Endothelial cell of umbilical vein (primary cell): ENCODE results near the gene CTR9. TPM values are rescaled to one million over a fixed set of nuclear protein-coding genes. Genes with fewer than 3 reads are reported as not detected.

Experiments used
- BruUV-seq: library from RNA; stranded (reverse); fragments of 400-500 nt; replicated peaks from 2 replicates; lab custom pipeline; 2021; lab: Mats Ljungman, UMichigan
- CTCF ChIA-PET: fragments of 300-600, 350-600 bp; sonication (Branson Sonifier 250); formaldehyde crosslinking; loops from one replicate; lab custom pipeline; 2021; ENCODE audit warnings: antibody characterized with exemption, inconsistent platforms; lab: Charles Lee
- POLR2A ChIA-PET: fragments of 300-600, 350-600 bp; sonication (Branson Sonifier 250); formaldehyde crosslinking; loops from one replicate; lab custom pipeline; 2021; ENCODE audit warnings: antibody characterized with exemption, inconsistent platforms; lab: Charles Lee
- DNase-seq: peaks from one replicate; pipeline ENCODE4 v3.0.0-alpha.2; 2011; ENCODE audit warnings: low read depth, low spot score
- FAIRE-seq: peaks from 2 replicates; lab custom pipeline; 2011; peaks lifted over from hg19 to GRCh38; lab: Jason Lieb, UNC
- H2AFZ ChIP-seq: 2 replicates; pipeline ENCODE4 v1.6.0; 2012; ENCODE audit warnings: low read depth, low read length, control low read depth, inconsistent platforms
- H3K27ac ChIP-seq: 2 replicates; pipeline ENCODE4 v1.5.1; 2011; ENCODE audit warnings: low read depth, mild to moderate bottlenecking, control low read depth, low read length, moderate library complexity; ENCODE audit not compliant: insufficient read depth
- H3K27me3 ChIP-seq, 2 experiments: 2 replicates each; pipeline versions ENCODE4 v1.6.0 to v1.6.1; 2011; ENCODE audit warnings: low read length in 2 of 2, mixed read lengths in 1 of 2; ENCODE audit not compliant: control insufficient read depth in 2 of 2, insufficient read depth in 2 of 2
- H3K36me3 ChIP-seq, 2 experiments: 2 replicates in 1 of 2; 3 replicates in 1 of 2; pipeline ENCODE4 v1.5.1; 2011; ENCODE audit warnings: low read length in 2 of 2, mild to moderate bottlenecking in 1 of 2, moderate library complexity in 1 of 2; ENCODE audit not compliant: control insufficient read depth in 2 of 2, insufficient read depth in 2 of 2; ENCODE audit errors: extremely low read depth in 1 of 2
- H3K4me1 ChIP-seq: 3 replicates; pipeline ENCODE4 v1.5.1; 2011; ENCODE audit warnings: mild to moderate bottlenecking, low read length; ENCODE audit not compliant: control insufficient read depth, insufficient read depth; ENCODE audit errors: extremely low read depth
- H3K4me2 ChIP-seq: 2 replicates; pipeline ENCODE4 v1.6.1; 2011; ENCODE audit warnings: low read length, control low read depth, mixed read lengths; ENCODE audit not compliant: insufficient read depth
- H3K4me3 ChIP-seq, 3 experiments: fragments of 200-600 bp in 1 of 3; sonication (generic), shearing (Covaris generic) in 1 of 3; replicated peaks in 1 of 3; 2 replicates each; pipeline ENCODE4 v1.5.1; 2011 to 2016; ENCODE audit warnings: control low read depth in 3 of 3, low read length in 3 of 3, mild to moderate bottlenecking in 2 of 3, inconsistent platforms in 1 of 3, low read depth in 1 of 3, moderate library complexity in 1 of 3; ENCODE audit not compliant: insufficient read depth in 1 of 3
- H3K79me2 ChIP-seq: 2 replicates; pipeline ENCODE4 v1.6.0; 2012; ENCODE audit warnings: low read length, inconsistent platforms; ENCODE audit not compliant: control insufficient read depth, insufficient read depth
- H3K9ac ChIP-seq: replicated peaks from 2 replicates; pipeline ENCODE3; 2011; ENCODE audit warnings: low read length, control low read depth; ENCODE audit not compliant: insufficient read depth; ENCODE audit errors: extremely low read depth
- H3K9me1 ChIP-seq: replicated peaks from 3 replicates; pipeline ENCODE4 v1.6.0; 2011; ENCODE audit warnings: mild to moderate bottlenecking, low read length; ENCODE audit not compliant: control insufficient read depth, insufficient read depth; ENCODE audit errors: extremely low read depth
- H3K9me3 ChIP-seq: replicated peaks from 2 replicates; pipeline ENCODE4 v1.5.1; 2012; ENCODE audit warnings: low read length, inconsistent platforms; ENCODE audit not compliant: control insufficient read depth, insufficient read depth
- H4K20me1 ChIP-seq: replicated peaks from 2 replicates; pipeline ENCODE3; 2011; ENCODE audit warnings: mild to moderate bottlenecking, low read length; ENCODE audit not compliant: control insufficient read depth, insufficient read depth; ENCODE audit errors: extremely low read depth
- EZH2 ChIP-seq: IDR thresholded peaks from 2 replicates; pipeline ENCODE4 v1.6.1; 2012; ENCODE audit warnings: borderline replicate concordance, low read depth, mild to moderate bottlenecking, moderate library complexity, low read length, inconsistent platforms; ENCODE audit not compliant: severe bottlenecking
- FOS ChIP-seq: IDR thresholded peaks from 2 replicates; pipeline ENCODE4 v1.6.1; 2011; ENCODE audit warnings: mild to moderate bottlenecking, low read length, moderate library complexity, borderline replicate concordance; ENCODE audit not compliant: insufficient read depth
- GATA2 ChIP-seq: IDR thresholded peaks from 2 replicates; pipeline ENCODE4 v1.7.0; 2011; ENCODE audit warnings: low read depth, mild to moderate bottlenecking, moderate library complexity, mixed read lengths, low read length; ENCODE audit not compliant: insufficient read length, insufficient read depth
- JUN ChIP-seq: IDR thresholded peaks from 2 replicates; pipeline ENCODE4 v1.6.1; 2011; ENCODE audit warnings: borderline replicate concordance, low read depth; ENCODE audit not compliant: insufficient read length, insufficient read depth
- MYC ChIP-seq: IDR thresholded peaks from one replicate; pipeline ENCODE4 v1.6.1; 2011; ENCODE audit warnings: mild to moderate bottlenecking, low read depth, low read length
- POLR2A ChIP-seq: IDR thresholded peaks from 2 replicates; pipeline ENCODE4 v1.6.1; 2012; ENCODE audit warnings: low read depth, mild to moderate bottlenecking, control low read depth, low read length
- POLR2AphosphoS5 ChIP-seq: IDR thresholded peaks from 2 replicates; pipeline ENCODE4 v1.6.1; 2012; ENCODE audit warnings: low read depth, mild to moderate bottlenecking, control low read depth, low read length, moderate library complexity; ENCODE audit not compliant: insufficient read depth
- dilution Hi-C: fragments of 300-500 bp; cut with MboI; formaldehyde crosslinking; loops from one replicate; pipeline ENCODE4 v1.15.0; 2019; ENCODE audit warnings: low sequenced_read_pairs; ENCODE audit not compliant: extremely low pct_ligation_motif_present
- intact Hi-C: fragments of 100-400 bp; cut with micrococcal nuclease; formaldehyde crosslinking; loops from one replicate; pipeline ENCODE4 v1.10.0; 2022
- polyA plus RNA-seq, 4 experiments: library from polyadenylated mRNA; depleted of rRNA in 3 of 4; stranded (reverse) in 3 of 4; unstranded in 1 of 4; fragments of >200 nt; gene quantifications; 2 replicates each; pipeline versions ENCODE4 v1.2.1 to v1.2.3, GENCODE V29; 2011 to 2012; ENCODE audit warnings: missing spikeins in 1 of 4
- total RNA-seq: library from RNA; stranded (reverse); gene quantifications from 2 replicates; pipeline ENCODE4 v1.2.3, GENCODE V29; 2021
- TF ChIP-seq, protein P1 (sequence below), 2 donors: IDR thresholded peaks; 1 replicate in 1 of 2; 2 replicates in 1 of 2; pipeline ENCODE4 v1.5.1; 2011; ENCODE audit warnings: low read length in 2 of 2, mild to moderate bottlenecking in 2 of 2, moderate library complexity in 2 of 2, control low read depth in 1 of 2, inconsistent platforms in 1 of 2, low read depth in 1 of 2; ENCODE audit not compliant: insufficient read depth in 1 of 2; ENCODE audit errors: extremely low read depth in 1 of 2
- TF ChIP-seq, protein P2 (sequence below): IDR thresholded peaks from 2 replicates; pipeline ENCODE4 v1.6.1; 2011; ENCODE audit not compliant: insufficient read depth, insufficient read length

CTR9 gene
- total and polyA plus RNA-seq, 2 donors (not counting 3 experiments of a cell fraction or from before 2014, with no cell fraction given): 7.5 to 33.2 TPM

DNA sequence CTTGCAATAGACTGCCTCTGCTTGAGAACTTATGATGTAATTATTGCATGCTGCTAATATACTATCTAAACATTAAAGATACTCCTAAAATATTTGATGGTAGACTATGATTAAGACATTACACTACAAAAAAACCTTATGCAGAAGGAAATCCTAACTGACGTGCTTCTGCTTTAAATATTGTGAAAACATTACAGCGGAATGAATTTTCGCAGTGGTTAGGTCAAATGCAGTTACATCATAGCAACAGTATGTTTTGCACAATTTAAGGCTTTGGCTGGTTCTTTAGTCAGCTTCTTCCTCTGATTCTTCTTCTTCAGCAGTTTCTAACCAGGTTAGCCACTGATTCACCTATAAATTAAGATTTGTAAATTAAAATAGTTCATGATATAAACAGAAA lies 46.5 kb downstream of the CTR9 start:
- Histone ChIP-seq H3K4me1 (no peaks in the 10 kb centered on the region), H4K20me1 (peaks cover 10% of the 10 kb centered on the region), H3K9me3 (no peaks in the 10 kb centered on the region), H3K4me2 (no peak overlapping the region), H3K27me3 (no peaks in the 10 kb centered on the region), H2AFZ (no peak overlapping the region), H3K4me3 (no peak overlapping the region), H3K9me1 (no peaks in the 10 kb centered on the region), H3K9ac (no peak overlapping the region), H3K27ac (no peak overlapping the region), H3K79me2 (peaks cover 9% of the 10 kb centered on the region), H3K36me3 (peaks cover 41 to 63% of the 10 kb centered on the region in 2 experiments)
- FAIRE-seq (no peak), DNase-seq (no peak)
- no TSS peak for BruUV-seq
- dilution Hi-C loops: no loop called here
- POLR2A ChIA-PET: interaction anchor here (4.0 kb wide), 1 partner anchor 12 kb away, joined by 47 read pairs; the partner anchor contains the start of gene EIF4G2
- intact Hi-C loops: no loop called here
- CTCF ChIA-PET: interaction anchor here (1.7 to 2.6 kb wide), 2 partner anchors 10 to 27 kb away, joined by 4 to 8 read pairs; no protein-coding TSS in a partner anchor
- TF ChIP-seq GATA2 (no peak), EZH2 (no peak), FOS (no peak), POLR2AphosphoS5 (no peak), JUN (no peak), MYC (no peak), POLR2A (no peak)
- TF ChIP-seq, protein P1, sequence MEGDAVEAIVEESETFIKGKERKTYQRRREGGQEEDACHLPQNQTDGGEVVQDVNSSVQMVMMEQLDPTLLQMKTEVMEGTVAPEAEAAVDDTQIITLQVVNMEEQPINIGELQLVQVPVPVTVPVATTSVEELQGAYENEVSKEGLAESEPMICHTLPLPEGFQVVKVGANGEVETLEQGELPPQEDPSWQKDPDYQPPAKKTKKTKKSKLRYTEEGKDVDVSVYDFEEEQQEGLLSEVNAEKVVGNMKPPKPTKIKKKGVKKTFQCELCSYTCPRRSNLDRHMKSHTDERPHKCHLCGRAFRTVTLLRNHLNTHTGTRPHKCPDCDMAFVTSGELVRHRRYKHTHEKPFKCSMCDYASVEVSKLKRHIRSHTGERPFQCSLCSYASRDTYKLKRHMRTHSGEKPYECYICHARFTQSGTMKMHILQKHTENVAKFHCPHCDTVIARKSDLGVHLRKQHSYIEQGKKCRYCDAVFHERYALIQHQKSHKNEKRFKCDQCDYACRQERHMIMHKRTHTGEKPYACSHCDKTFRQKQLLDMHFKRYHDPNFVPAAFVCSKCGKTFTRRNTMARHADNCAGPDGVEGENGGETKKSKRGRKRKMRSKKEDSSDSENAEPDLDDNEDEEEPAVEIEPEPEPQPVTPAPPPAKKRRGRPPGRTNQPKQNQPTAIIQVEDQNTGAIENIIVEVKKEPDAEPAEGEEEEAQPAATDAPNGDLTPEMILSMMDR (IDR thresholded peaks at IDR 0.05; ENCODE audit: extremely low read depth in 1 of 2, insufficient read depth in 1 of 2, low read depth in 1 of 2, low read length in 2 of 2): no peak
- TF ChIP-seq, protein P2, sequence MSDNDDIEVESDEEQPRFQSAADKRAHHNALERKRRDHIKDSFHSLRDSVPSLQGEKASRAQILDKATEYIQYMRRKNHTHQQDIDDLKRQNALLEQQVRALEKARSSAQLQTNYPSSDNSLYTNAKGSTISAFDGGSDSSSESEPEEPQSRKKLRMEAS: no peak
